ENCODE data around the gene PRR14. TPM values are rescaled to one million over a fixed set of nuclear protein-coding genes. Genes with fewer than 3 reads are reported as not detected.
"Not testable (repeated sequence)": the region's sequence is repeated elsewhere in the genome, so short reads cannot be mapped to it uniquely, and the experiment has no call there.

The PRR14 gene
- total RNA-seq, 1 donor from 2014 or later = 9.2 TPM

- no peak for DNase-seq
Observed at GRCh38 chr16:30692396-30693064, 41.8 kb downstream of the PRR14 start.

GRCh38 chr16:30694926-30695693 is 44.4 kb downstream of the PRR14 start:
- no peak for DNase-seq

- DNase-seq = not testable (repeated sequence)
Observed at GRCh38 chr16:30696646-30697045, 45.9 kb downstream of the PRR14 start.

GRCh38 chr16:30697264-30698138 is 46.7 kb downstream of the PRR14 start:
- DNase-seq = peak; percentile 95

- peak; percentile 85 for DNase-seq
Observed at GRCh38 chr16:30698139-30698815, 47.5 kb downstream of the PRR14 start.

- peak; percentile 68 for DNase-seq
Observed at GRCh38 chr16:30698816-30699614, 48.3 kb downstream of the PRR14 start, which contains the start of gene SRCAP. Gene SRCAP (plus strand): TSS chr16:30699171. CDS start chr16:30700825, 1,654 bp downstream.

GRCh38 chr16:30699615-30700099 is 48.9 kb downstream of the PRR14 start:
- no peak for DNase-seq

GRCh38 chr16:30700491-30700890 is 49.7 kb downstream of the PRR14 start:
- DNase-seq = no peak

GRCh38 chr16:30700971-30701370 is 50.2 kb downstream of the PRR14 start:
- no peak for DNase-seq

GRCh38 chr16:30703071-30703470 is 52.3 kb downstream of the PRR14 start:
- DNase-seq = not testable (repeated sequence)

- DNase-seq = no peak
Observed at GRCh38 chr16:30703971-30704370, 53.2 kb downstream of the PRR14 start.

Small RNAs within 50 kb of the gene (small RNA-seq; reads per million reads assigned to genes)
- gene AC093249.1 = not detected
- gene RNU6-1043P = not detected
- not detected for gene RNU6-416P

Other genes starting within 250 kb of the PRR14 start
- 6.9 TPM for gene ZNF771, start 243.4 kb upstream of the PRR14 start, total RNA-seq
- 29.8 TPM for gene DCTPP1, start 220.9 kb upstream of the PRR14 start, total RNA-seq
- gene SEPHS2, start 205.1 kb upstream of the PRR14 start, total RNA-seq = 12.3 TPM
- gene ITGAL, start 178.2 kb upstream of the PRR14 start, total RNA-seq = 1.1 TPM
- 28.4 TPM for gene ZNF768, start 124.4 kb upstream of the PRR14 start, total RNA-seq
- gene ZNF747, start 116.1 kb upstream of the PRR14 start, total RNA-seq = 12.6 TPM
- 6.9 TPM for gene ZNF764, start 92.6 kb upstream of the PRR14 start, total RNA-seq
- gene ZNF688, start 79.2 kb upstream of the PRR14 start, total RNA-seq = 5.9 TPM
- 16.1 TPM for gene ZNF785, start 65.3 kb upstream of the PRR14 start, total RNA-seq
- gene ZNF689, start 40.6 kb upstream of the PRR14 start, total RNA-seq = 8.9 TPM
- 11.5 TPM for gene FBRS, start 7.5 kb downstream of the PRR14 start, total RNA-seq
- 21.7 TPM for gene SRCAP, start 48.2 kb downstream of the PRR14 start, total RNA-seq
- gene PHKG2, start 97.5 kb downstream of the PRR14 start, total RNA-seq = 12.0 TPM
- 1.6 TPM for gene CFAP119, start 111.1 kb downstream of the PRR14 start, total RNA-seq
- 80.0 TPM for gene RNF40, start 111.4 kb downstream of the PRR14 start, total RNA-seq
- gene ZNF629, start 136.2 kb downstream of the PRR14 start, total RNA-seq = 11.5 TPM
- gene BCL7C, start 243.1 kb downstream of the PRR14 start, total RNA-seq = 29.6 TPM
- gene CTF1, start 245.7 kb downstream of the PRR14 start, total RNA-seq = not detected